HG03196 (cell line): ENCODE results near the gene PREB.

Source experiments
- ATAC-seq: cut with Tn5 transposase; IDR thresholded peaks from one replicate; pipeline ENCODE4 v1.9.1; 2021; ENCODE audit not compliant: unreplicated experiment

Gene PREB

DNA sequence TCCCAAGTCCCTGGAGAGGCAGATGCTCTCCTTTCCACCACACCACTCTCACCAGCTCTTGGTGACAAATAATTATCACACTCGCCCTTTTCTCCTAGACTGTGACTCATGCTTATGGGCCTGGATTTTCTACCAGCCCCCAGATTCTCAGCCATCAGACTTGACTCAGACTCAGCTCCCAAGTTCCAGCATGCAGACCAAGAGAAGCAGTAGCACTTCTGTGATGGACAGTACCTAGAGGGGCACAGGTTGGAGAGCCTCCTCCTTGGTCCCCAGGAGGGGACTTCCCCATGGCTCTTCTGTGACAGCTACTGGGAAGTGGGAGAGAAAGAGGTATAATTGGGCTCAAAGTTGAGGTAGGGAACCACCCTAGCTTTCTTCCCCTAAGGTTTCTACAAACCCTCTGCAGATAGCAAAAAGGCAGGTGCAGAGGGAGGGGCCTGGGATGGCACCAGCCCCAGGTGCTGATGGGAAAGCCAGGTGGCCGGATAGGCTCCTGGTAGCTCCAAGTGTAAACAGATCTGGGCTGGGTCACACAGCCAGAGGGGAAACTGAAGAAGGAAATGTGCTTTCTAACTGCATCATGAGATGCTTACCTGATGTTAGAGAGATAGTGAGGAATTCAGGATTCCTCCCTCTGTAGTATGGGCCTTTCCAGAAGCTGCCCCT is 18.5 kb upstream of the PREB start:
- ATAC-seq = no peak

- no peak for ATAC-seq
These were observed 17.8 kb upstream of the PREB start for GRCh38 chr2:27152102-27152795.

DNA sequence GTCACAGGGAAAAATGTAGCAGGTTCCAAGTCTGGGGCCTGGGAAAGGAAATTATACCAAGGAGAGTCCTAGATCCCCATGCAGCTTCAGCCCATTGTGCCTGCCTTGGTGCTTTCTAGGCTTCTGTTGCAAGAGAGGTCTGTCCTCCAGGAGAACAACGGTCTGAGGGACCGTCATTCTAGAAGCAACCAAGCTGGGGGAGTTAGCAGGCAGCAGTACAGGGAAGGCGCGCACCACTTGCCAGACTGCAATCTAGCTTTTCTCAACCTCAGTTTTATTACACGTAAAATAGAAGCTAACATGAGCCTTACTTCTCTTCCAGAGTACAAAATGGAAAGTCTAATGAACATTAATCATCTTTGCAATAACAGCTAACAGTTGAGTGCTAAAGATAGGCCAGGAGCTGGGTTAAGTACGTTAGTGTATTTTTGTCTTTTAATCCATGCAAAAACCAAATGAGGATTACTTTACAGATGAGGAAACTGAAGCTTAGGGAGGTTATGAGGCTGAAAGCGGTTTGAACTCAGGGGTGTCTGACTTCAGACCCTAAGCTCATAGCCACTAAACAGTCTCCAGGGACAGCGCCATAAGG is 16.3 kb upstream of the PREB start:
- no peak for ATAC-seq

DNA sequence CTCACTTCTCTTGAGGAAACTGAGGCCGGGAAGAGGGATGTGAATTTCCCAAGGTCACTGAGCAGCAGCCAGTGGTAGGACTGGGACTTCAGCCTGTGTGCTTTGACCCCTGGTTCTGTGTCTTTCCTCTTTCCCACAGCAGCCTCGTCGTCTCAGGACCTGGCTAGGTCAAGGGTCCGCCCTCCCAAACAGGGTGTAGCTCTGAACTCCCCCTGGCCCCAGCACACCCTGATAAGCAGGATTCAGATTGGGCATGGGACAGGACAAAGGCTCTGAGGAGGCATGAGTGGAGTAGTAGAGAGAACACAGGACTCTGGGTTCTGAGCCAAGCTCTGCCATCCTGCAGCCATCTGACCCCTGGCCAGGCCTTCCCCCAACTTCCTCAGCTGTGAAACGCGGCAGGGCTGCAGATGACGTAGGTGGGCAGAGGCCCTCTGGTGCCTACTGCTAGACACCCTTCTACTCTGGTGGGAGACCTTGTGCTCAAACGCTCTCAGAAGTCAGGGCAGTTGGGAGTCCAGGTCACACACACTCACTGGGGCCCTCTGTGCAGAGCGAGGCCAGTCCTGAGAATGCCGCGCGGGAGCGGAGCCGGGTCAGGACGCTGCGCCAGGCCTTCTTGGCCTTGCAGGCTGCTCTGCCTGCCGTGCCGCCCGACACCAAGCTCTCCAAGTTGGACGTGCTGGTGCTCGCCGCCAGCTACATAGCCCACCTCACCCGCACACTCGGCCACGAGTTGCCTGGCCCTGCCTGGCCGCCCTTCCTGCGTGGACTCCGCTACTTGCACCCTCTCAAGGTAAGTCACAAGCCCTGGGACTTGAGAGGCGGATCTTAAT is 15.4 kb upstream of the PREB start:
- ATAC-seq = no peak

- no peak for ATAC-seq
These were observed 14.5 kb upstream of the PREB start, which contains the start of gene TCF23 for GRCh38 chr2:27148801-27149439. Gene TCF23 (plus strand): TSS chr2:27149004. CDS start chr2:27149134, 130 bp downstream.

GRCh38 chr2:27147935-27148334 is 13.5 kb upstream of the PREB start:
- ATAC-seq = no peak

DNA sequence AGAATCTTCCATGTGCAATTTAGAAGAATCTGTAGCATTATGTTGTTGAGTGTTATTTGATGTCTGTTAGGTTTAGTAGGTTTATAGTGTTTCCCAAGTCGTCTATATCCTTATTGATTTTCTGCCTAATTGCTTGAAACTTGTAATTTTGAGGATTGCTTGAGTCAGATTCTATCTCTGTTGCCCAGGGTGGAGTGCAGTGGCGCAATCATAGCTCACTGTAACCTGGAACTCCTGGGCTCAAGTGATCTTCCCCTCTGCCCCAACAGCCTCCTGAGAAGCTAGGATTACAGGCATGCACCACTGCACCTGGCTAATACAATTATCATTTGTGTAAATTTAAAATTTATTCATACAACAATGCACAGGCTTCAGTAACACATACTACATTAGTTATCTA is 11.2 kb upstream of the PREB start:
- ATAC-seq = no peak

GRCh38 chr2:27143285-27143684 is 8.8 kb upstream of the PREB start:
- no peak for ATAC-seq

GRCh38 chr2:27139310-27139709 is 4.9 kb upstream of the PREB start, which contains the start of gene PRR30:
Gene PRR30 (minus strand): TSS chr2:27139410. CDS start chr2:27138329, 1,081 bp downstream.
- no peak for ATAC-seq

GRCh38 chr2:27138111-27138510 is 3.7 kb upstream of the PREB start:
- ATAC-seq = no peak

GRCh38 chr2:27137322-27137935 is 3.0 kb upstream of the PREB start:
- no peak for ATAC-seq

- no peak for ATAC-seq
These were observed 2.3 kb upstream of the PREB start for GRCh38 chr2:27136751-27137150.

- no peak for ATAC-seq
These were observed 1.1 kb upstream of the PREB start for GRCh38 chr2:27135478-27135955.

DNA sequence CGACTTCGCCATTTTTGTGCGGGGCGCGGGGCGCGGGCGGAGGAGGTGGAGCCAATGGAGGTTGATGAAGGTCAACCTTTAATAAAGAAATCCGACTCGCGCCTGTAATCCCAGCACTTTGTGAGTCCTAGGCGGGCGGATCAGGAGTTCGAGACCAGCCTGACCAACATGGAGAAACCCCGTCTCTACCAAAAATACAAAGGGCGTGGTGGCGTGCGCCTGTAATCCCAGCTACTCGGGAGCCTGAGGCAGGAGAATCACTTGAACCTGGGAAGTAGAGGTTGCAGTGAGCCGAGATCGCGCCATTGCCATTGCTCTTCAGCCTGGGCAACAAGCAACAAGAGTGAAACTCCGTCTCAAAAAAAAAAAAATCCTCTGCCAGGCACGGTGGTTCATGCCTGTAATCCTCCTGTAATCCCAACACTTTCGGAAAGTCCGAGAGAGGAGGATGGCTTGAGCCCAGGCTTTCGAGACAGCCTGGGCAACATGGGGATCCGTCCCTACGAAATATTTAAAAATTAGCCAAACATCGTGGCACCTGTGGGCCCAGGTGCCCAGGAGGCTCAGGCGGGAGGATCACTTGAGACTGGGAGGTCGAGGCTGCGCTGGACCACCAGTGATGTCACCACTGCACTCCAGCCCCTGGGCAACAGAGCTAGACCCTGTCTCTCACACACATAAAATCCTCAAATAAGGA is 493 bp upstream of the PREB start:
- ATAC-seq = no peak

DNA sequence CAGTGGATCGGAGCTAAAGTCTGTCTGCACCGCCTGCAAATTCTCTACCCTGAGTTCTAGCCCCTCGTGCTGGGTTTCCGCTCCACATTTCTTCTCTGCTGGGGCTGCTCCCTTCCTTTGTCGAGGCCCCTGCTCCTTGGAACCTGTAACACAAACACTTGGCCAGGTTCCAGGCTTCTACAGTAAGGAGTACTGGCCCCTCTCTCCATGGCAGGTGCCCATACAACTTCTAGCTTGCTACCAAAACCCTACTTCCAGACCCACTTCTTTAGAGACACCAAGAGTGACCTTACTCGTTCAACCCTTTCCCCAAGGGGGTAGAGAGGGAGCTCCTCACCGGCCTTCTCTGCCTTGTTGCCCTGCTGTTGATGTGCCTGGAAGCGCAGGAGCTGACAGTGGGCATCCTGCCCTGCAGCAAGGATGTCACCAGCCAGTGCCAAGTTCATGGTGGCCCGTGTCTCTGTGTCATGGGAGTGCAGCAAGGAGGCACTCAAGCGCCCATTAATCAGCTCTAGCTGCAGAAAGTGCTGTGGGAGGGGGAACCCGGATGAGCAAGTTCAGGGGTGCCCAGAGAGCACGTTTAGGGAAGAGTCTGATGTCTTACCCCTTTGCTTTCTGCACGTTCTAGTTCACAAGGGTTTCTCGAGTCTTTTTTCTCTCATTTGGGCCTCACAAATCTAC is 1.1 kb downstream of the PREB start:
- no peak for ATAC-seq

DNA sequence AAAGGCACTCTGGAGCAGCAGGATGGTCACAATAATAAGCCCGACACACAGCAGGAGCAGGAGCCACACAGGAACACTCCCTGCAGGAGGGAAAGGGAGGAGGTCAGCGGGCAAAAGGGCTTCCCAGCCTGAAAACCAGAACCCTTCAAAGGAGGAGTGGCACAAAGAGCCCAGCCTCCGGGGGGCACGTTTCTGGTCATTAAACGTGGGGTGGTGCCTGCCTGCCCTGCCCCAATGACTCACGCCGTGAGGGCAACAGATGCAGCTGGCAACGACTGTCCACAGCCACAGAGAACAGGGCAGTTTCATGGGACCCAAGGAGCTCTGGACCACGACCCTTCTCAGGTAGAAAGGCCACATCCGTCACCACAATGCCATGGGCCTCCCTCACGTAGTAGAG is 3.0 kb downstream of the PREB start:
- no peak for ATAC-seq

GRCh38 chr2:27130396-27130795 is 4.0 kb downstream of the PREB start:
- no peak for ATAC-seq

DNA sequence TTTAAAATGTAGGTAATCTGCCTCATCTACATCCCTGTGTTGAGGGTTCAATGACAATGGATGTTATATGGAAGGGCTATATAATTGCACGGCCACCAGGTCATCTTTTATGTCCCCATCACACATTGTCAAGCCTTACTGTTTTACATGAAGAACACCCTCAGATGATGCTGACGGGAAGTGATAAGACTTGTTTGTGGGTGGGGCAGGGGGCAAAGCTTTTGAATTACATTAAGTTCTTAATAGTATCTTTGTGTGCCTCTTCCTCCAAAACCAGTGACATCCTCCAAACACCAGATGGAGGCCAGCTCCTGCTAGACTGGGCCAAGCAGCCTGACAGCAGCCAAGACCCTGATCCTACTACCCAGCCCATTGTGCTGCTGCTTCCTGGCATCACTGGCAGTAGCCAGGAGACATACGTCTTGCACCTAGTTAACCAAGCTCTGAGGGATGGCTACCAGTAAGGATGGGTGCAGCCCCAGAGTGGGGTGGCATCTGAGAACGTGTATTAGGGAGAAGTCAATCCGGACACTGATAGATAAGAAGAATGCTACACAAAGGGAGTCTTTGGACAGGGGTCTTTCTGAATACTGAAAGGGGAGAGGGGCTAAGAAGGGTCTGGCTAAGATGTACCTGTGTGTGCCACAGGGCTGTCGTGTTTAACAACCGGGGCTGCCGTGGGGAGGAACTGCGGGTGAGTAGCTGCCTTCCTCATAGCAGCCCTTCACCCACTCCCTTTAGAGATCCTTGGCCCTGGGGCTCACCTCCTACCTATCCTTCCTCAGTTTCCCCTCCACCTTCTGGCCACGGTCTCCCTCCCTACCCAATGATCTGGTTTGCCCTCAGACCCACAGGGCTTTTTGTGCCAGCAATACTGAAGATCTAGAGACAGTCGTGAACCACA is 5.5 kb downstream of the PREB start:
- no peak for ATAC-seq
